ENCODE data around the gene MAD1L1. TPM values are rescaled to one million over a fixed set of nuclear protein-coding genes. Genes with fewer than 3 reads are reported as not detected.

MAD1L1 gene
- total RNA-seq, 2 experiments from 2014 or later, result 58.3 to 65.3 TPM

DNA sequence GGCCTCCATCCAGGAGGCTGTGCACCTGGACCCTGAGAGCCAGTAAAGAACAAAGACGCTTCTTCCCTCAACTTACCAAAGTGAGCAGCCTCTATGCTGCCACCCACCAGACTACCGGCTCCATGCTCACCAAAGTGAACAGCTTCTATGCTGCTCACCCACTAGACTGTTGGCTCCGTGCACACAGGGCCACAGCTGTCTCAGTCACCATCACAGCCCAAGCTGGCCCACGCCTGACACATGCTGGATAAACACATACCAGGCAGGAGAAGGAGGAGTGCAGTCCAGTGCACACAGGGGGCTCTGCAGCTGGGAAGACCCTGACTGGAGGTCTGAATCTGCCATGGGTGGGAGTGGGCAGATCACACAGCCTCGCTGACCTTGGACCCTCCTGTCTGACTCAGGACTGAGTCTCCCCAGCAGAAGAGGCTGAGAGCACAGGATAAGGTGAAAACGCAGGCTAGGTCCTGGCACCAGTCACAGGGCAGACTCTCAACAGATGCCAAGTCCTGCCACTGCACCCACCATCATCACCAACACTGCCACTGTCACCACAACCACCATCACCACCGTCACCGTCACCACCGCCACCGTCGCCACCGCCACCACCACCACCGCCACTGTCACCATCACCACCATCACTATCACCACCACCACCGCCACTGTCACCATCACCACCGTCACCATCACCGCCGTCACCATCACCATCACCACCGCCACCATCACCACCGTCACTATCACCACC lies 130.9 kb downstream of the MAD1L1 start:
- Histone ChIP-seq H3K4me3 (ENCODE audit: low read depth, low read length, poor library complexity, severe bottlenecking) (no peak overlapping the region), H3K27ac (ENCODE audit: low read depth, low read length, poor library complexity, severe bottlenecking) (no peak overlapping the region), H2AFZ (ENCODE audit: low read length) (no peak overlapping the region), H3K9me2 (ENCODE audit: insufficient read depth, low read length) (no peaks in the 10 kb centered on the region), H3K79me2 (ENCODE audit: insufficient read depth, low read depth, low read length) (no peaks in the 10 kb centered on the region), H3K36me3 (ENCODE audit: insufficient read depth, low read length) (no peaks in the 10 kb centered on the region), H3K4me1 (ENCODE audit: insufficient read depth, low read length, poor library complexity, severe bottlenecking) (peaks cover 47% of the 10 kb centered on the region), H3K4me2 (ENCODE audit: low read length) (no peak overlapping the region), H3K9me3 (ENCODE audit: low read length) (no peaks in the 10 kb centered on the region), H4K20me1 (ENCODE audit: insufficient read depth, low read length) (no peaks in the 10 kb centered on the region)
- no peak for TF ChIP-seq EZH2phosphoT487 (IDR thresholded peaks at IDR 0.05; ENCODE audit: borderline replicate concordance, low read depth, low read length)
- TF ChIP-seq, protein P1, sequence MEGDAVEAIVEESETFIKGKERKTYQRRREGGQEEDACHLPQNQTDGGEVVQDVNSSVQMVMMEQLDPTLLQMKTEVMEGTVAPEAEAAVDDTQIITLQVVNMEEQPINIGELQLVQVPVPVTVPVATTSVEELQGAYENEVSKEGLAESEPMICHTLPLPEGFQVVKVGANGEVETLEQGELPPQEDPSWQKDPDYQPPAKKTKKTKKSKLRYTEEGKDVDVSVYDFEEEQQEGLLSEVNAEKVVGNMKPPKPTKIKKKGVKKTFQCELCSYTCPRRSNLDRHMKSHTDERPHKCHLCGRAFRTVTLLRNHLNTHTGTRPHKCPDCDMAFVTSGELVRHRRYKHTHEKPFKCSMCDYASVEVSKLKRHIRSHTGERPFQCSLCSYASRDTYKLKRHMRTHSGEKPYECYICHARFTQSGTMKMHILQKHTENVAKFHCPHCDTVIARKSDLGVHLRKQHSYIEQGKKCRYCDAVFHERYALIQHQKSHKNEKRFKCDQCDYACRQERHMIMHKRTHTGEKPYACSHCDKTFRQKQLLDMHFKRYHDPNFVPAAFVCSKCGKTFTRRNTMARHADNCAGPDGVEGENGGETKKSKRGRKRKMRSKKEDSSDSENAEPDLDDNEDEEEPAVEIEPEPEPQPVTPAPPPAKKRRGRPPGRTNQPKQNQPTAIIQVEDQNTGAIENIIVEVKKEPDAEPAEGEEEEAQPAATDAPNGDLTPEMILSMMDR (conservative IDR thresholded peaks at IDR 0.05; ENCODE audit: low read length), result no peak
- ChIA-PET POLR2A (no interaction called here), CTCF (ENCODE audit: unreplicated experiment) (no interaction called here)
- intact Hi-C loops (cut with micrococcal nuclease; ENCODE audit: unreplicated experiment), result loop anchor here (2.0 to 5.0 kb wide), 3 partner anchors 35 to 90 kb away; no protein-coding TSS in a partner anchor
- BruUV-seq (replicated peaks), result no TSS peak
- no peak for DNase-seq (ENCODE audit: low spot score)

DNA sequence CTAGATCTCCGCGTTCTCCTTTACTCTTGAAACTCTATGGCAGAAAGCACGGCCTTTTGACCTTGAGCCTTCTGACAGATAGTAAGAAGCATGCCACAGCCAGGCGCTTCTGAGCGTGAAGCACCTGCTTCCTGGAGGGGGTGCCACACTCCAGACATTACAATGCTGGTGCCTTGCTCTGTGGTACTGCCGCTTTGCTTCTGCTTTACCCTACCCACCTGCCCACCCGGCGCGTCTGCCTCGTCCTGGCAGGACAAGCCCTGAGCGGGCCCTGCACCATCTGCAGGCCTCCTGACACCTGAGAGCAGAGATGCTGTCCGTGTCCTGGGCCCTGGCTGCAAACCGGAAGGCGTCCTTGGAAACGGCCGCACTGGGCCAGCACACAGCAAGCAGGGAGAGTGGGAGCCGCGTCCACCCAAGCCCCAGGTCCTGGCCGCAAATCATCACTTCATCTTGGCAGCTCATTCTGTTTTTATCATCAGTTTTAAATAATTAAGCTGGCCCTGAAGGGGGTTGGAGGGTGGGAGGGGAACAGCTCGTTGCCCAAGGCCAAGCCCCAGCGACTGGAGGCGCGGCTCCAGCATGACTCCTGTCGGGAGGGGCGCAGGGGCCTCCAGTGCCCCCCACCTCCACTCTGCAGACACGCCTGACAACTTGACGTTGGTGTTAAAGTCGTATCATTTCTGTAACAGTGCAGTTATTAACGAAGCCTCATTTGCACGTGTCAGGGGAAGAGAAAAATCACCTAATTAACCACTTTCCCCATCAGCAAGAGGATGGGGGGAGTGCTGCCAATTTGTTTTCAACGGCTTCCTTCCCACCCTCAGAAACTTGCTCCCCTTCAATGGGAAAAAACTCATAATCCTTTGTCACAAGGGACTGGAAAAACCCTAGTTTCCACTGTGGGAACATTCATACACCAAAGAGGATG lies 132.2 kb downstream of the MAD1L1 start:
- H3K79me2 ChIP-seq (ENCODE audit: insufficient read depth, low read depth, low read length), result no peaks in the 10 kb centered on the region
- peak overlapping the region; percentile 83 for H3K27ac ChIP-seq (ENCODE audit: low read depth, low read length, poor library complexity, severe bottlenecking)
- no peaks in the 10 kb centered on the region for H3K9me2 ChIP-seq (ENCODE audit: insufficient read depth, low read length)
- peak; percentile 91 for DNase-seq (ENCODE audit: low spot score)
- H3K4me3 ChIP-seq (ENCODE audit: low read depth, low read length, poor library complexity, severe bottlenecking), result peak overlapping the region; percentile 33
- no peaks in the 10 kb centered on the region for H3K36me3 ChIP-seq (ENCODE audit: insufficient read depth, low read length)
- no TSS peak for BruUV-seq (replicated peaks)
- CTCF ChIA-PET (ENCODE audit: unreplicated experiment), result interaction anchor here (0.7 to 1.2 kb wide), 2 partner anchors 58 to 132 kb away, joined by 3 read pairs; no protein-coding TSS in a partner anchor
- H2AFZ ChIP-seq (ENCODE audit: low read length), result peak overlapping the region; percentile 8; the same call in 1 of the 2 replicates
- POLR2A ChIA-PET, result interaction anchor here (0.7 to 2.1 kb wide), 4 partner anchors 9 to 62 kb away, joined by 3 to 12 read pairs (median 6); no protein-coding TSS in a partner anchor
- H3K4me1 ChIP-seq (ENCODE audit: insufficient read depth, low read length, poor library complexity, severe bottlenecking), result peaks cover 47% of the 10 kb centered on the region
- intact Hi-C loops (cut with micrococcal nuclease; ENCODE audit: unreplicated experiment), result loop anchor here (1.0 to 5.0 kb wide), 5 partner anchors 33 to 248 kb away; no protein-coding TSS in a partner anchor
- no peaks in the 10 kb centered on the region for H3K9me3 ChIP-seq (ENCODE audit: low read length)
- no peaks in the 10 kb centered on the region for H4K20me1 ChIP-seq (ENCODE audit: insufficient read depth, low read length)
- no peak for TF ChIP-seq EZH2phosphoT487 (IDR thresholded peaks at IDR 0.05; ENCODE audit: borderline replicate concordance, low read depth, low read length)
- TF ChIP-seq, protein P1 (conservative IDR thresholded peaks at IDR 0.05; ENCODE audit: low read length), result peak; percentile 71
- H3K4me2 ChIP-seq (ENCODE audit: low read length), result peak overlapping the region; percentile 84

All from OCI-LY7 (cell line).